Measurements from ENCODE around the gene CDH4. TPM values are rescaled to one million over a fixed set of nuclear protein-coding genes. Genes with fewer than 3 reads are reported as not detected.

The CDH4 gene
- total and polyA plus RNA-seq, 2 donors (not counting 1 experiment from before 2014, with no cell fraction given): not detected

- H3K27ac Mint-ChIP-seq: no peak overlapping the region
- intact Hi-C loops (cut with micrococcal nuclease): no loop called here
- Histone ChIP-seq H3K4me3 (ENCODE audit: control extremely low read depth in 1 of 5, extremely low read depth in 1 of 5, insufficient read depth in 1 of 5, low read depth in 2 of 5, low read length in 4 of 5) (no peak overlapping the region), H3K36me3 (replicated peaks in 1 of 2; ENCODE audit: control extremely low read depth in 1 of 2, control insufficient read depth in 1 of 2, extremely low read depth in 1 of 2, insufficient read depth in 2 of 2, low read length in 1 of 2) (no peaks in the 10 kb centered on the region), H4K20me1 (ENCODE audit: control insufficient read depth, insufficient read depth, low read length, poor library complexity, severe bottlenecking) (no peaks in the 10 kb centered on the region), H3K79me2 (ENCODE audit: control insufficient read depth, insufficient read depth, low read length) (no peaks in the 10 kb centered on the region), H3K9ac (ENCODE audit: low read length) (no peak overlapping the region), H3K27ac (ENCODE audit: low read length in 2 of 2) (no peak overlapping the region), H3K4me2 (replicated peaks; ENCODE audit: low read depth, low read length, poor library complexity, severe bottlenecking) (no peak overlapping the region), H2AFZ (ENCODE audit: insufficient read depth, low read depth, low read length, poor library complexity, severe bottlenecking) (no peak overlapping the region), H3K4me1 (ENCODE audit: control insufficient read depth in 2 of 2, insufficient read depth in 2 of 2, low read length in 2 of 2) (no peaks in the 10 kb centered on the region), H3K27me3 (replicated peaks in 1 of 4; ENCODE audit: control extremely low read depth in 1 of 4, control insufficient read depth in 3 of 4, insufficient read depth in 4 of 4, low read length in 3 of 4) (no peaks in the 10 kb centered on the region), H3K9me3 (ENCODE audit: control extremely low read depth in 1 of 3, control insufficient read depth in 2 of 3, insufficient read depth in 1 of 3, low read length in 2 of 3) (peaks cover 0 to 29% (median 7%) of the 10 kb centered on the region in 3 donors)
- DNase-seq (no peak), ATAC-seq (ENCODE audit: low read depth) (no peak)
- no peaks in the 10 kb centered on the region for H3K27me3 Mint-ChIP-seq
- H3K4me3 Mint-ChIP-seq: no peak overlapping the region
- no peaks in the 10 kb centered on the region for H3K4me1 Mint-ChIP-seq
- H3K9me3 Mint-ChIP-seq (ENCODE audit: insufficient read depth): peaks cover 4% of the 10 kb centered on the region
- ChIA-PET POLR2A (no interaction called here), CTCF (no interaction called here)
- TF ChIP-seq CTCF (IDR thresholded peaks at IDR 0.05) (no peak), EZH2 (IDR thresholded peaks at IDR 0.05; ENCODE audit: borderline replicate concordance, insufficient read depth, low read depth, low read length, poor library complexity, severe bottlenecking) (no peak)
- 88% methylated on average over 8 of the region's 9 CpGs for WGBS (ENCODE audit: insufficient coverage)
Observed at GRCh38 chr20:61464307-61465303, 212.5 kb downstream of the CDH4 start.

- no peaks in the 10 kb centered on the region for H3K4me1 Mint-ChIP-seq
- DNase-seq: no peak
- H3K27me3 ChIP-seq (replicated peaks in 1 of 4; ENCODE audit: control extremely low read depth in 1 of 4, control insufficient read depth in 3 of 4, insufficient read depth in 4 of 4, low read length in 3 of 4): no peaks in the 10 kb centered on the region
- no peaks in the 10 kb centered on the region for H3K27me3 Mint-ChIP-seq
- H3K4me1 ChIP-seq (ENCODE audit: control insufficient read depth in 2 of 2, insufficient read depth in 2 of 2, low read length in 2 of 2): no peaks in the 10 kb centered on the region
- no peaks in the 10 kb centered on the region for H4K20me1 ChIP-seq (ENCODE audit: control insufficient read depth, insufficient read depth, low read length, poor library complexity, severe bottlenecking)
- H2AFZ ChIP-seq (ENCODE audit: insufficient read depth, low read depth, low read length, poor library complexity, severe bottlenecking): no peak overlapping the region
- TF ChIP-seq CTCF (IDR thresholded peaks at IDR 0.05) (no peak), EZH2 (IDR thresholded peaks at IDR 0.05; ENCODE audit: borderline replicate concordance, insufficient read depth, low read depth, low read length, poor library complexity, severe bottlenecking) (no peak)
- H3K36me3 ChIP-seq (replicated peaks in 1 of 2; ENCODE audit: control extremely low read depth in 1 of 2, control insufficient read depth in 1 of 2, extremely low read depth in 1 of 2, insufficient read depth in 2 of 2, low read length in 1 of 2): no peaks in the 10 kb centered on the region
- ATAC-seq (ENCODE audit: low read depth): no peak
- no peak overlapping the region for H3K9ac ChIP-seq (ENCODE audit: low read length)
- no peak overlapping the region for H3K4me3 ChIP-seq (ENCODE audit: control extremely low read depth in 1 of 5, extremely low read depth in 1 of 5, insufficient read depth in 1 of 5, low read depth in 2 of 5, low read length in 4 of 5)
- no peak overlapping the region for H3K27ac Mint-ChIP-seq
- no peak overlapping the region for H3K27ac ChIP-seq (ENCODE audit: low read length in 2 of 2)
- ChIA-PET CTCF (no interaction called here), POLR2A (no interaction called here)
- no peaks in the 10 kb centered on the region for H3K79me2 ChIP-seq (ENCODE audit: control insufficient read depth, insufficient read depth, low read length)
- H3K9me3 Mint-ChIP-seq (ENCODE audit: insufficient read depth): peaks cover 6% of the 10 kb centered on the region
- no peak overlapping the region for H3K4me2 ChIP-seq (replicated peaks; ENCODE audit: low read depth, low read length, poor library complexity, severe bottlenecking)
- no peak overlapping the region for H3K4me3 Mint-ChIP-seq
- WGBS (ENCODE audit: insufficient coverage): 66% methylated on average over 2 of the region's 7 CpGs
- H3K9me3 ChIP-seq (ENCODE audit: control extremely low read depth in 1 of 3, control insufficient read depth in 2 of 3, insufficient read depth in 1 of 3, low read length in 2 of 3): peaks cover 0 to 21% (median 0%) of the 10 kb centered on the region in 3 donors
- intact Hi-C loops (cut with micrococcal nuclease): no loop called here
Observed at GRCh38 chr20:61475729-61476128, 223.7 kb downstream of the CDH4 start.

Measured in B cell (primary cell).